OCI-LY7 (cell line): ENCODE measurements around the gene CDHR2. TPM values are rescaled to one million over a fixed set of nuclear protein-coding genes. Genes with fewer than 3 reads are reported as not detected.
"Not testable (repeated sequence)": the region's sequence is repeated elsewhere in the genome, so short reads cannot be mapped to it uniquely, and the experiment has no call there.

ENCODE experiments used
- BruUV-seq: library from RNA; stranded (reverse); fragments of 400-500 nt; replicated peaks from 2 replicates; lab custom pipeline; 2021; lab: Mats Ljungman, UMichigan
- CTCF ChIA-PET: fragments of 300-600 bp; sonication (Branson Sonifier 250); formaldehyde crosslinking; loops from one replicate; lab custom pipeline; 2022; ENCODE audit warnings: antibody characterized with exemption; ENCODE audit not compliant: unreplicated experiment; lab: Charles Lee
- POLR2A ChIA-PET: fragments of 300-600 bp; sonication (Branson Sonifier 250); formaldehyde crosslinking; loops from one replicate; lab custom pipeline; 2022; ENCODE audit warnings: antibody characterized with exemption; lab: Charles Lee
- DNase-seq: peaks from one replicate; pipeline ENCODE4 v3.0.0-alpha.2; 2015; ENCODE audit warnings: low spot score
- H2AFZ ChIP-seq: fragments of 200-600 bp; sonication (generic), shearing (Covaris generic); 2 replicates; pipeline ENCODE4 v1.6.1; 2014; ENCODE audit warnings: mild to moderate bottlenecking, antibody characterized with exemption, low read length, moderate library complexity
- H3K27ac ChIP-seq: fragments of 200-600 bp; sonication (generic); 2 replicates; pipeline ENCODE4 v1.5.1; 2014; ENCODE audit warnings: mixed run types, low read depth, mild to moderate bottlenecking, moderate library complexity, low read length, inconsistent platforms; ENCODE audit not compliant: poor library complexity, severe bottlenecking
- H3K36me3 ChIP-seq: fragments of 200-600 bp; sonication (generic); 2 replicates; pipeline ENCODE4 v1.6.1; 2014; ENCODE audit warnings: mild to moderate bottlenecking, antibody characterized with exemption, low read length, moderate library complexity, mixed read lengths; ENCODE audit not compliant: insufficient read depth
- H3K4me1 ChIP-seq: fragments of 200-600 bp; sonication (generic); 2 replicates; pipeline ENCODE4 v1.5.1; 2014; ENCODE audit warnings: mild to moderate bottlenecking, low read length; ENCODE audit not compliant: insufficient read depth, poor library complexity, severe bottlenecking
- H3K4me2 ChIP-seq: fragments of 200-600 bp; sonication (generic); 2 replicates; pipeline ENCODE4 v1.6.1; 2014; ENCODE audit warnings: mild to moderate bottlenecking, low read length
- H3K4me3 ChIP-seq: fragments of 200-600 bp; sonication (generic); 2 replicates; pipeline ENCODE4 v1.5.1; 2014; ENCODE audit warnings: mild to moderate bottlenecking, low read depth, low read length; ENCODE audit not compliant: poor library complexity, severe bottlenecking
- H3K79me2 ChIP-seq: fragments of 200-600 bp; sonication (generic); 2 replicates; pipeline ENCODE4 v1.6.1; 2016; ENCODE audit warnings: low read depth, mild to moderate bottlenecking, low read length, moderate library complexity, mixed read lengths; ENCODE audit not compliant: insufficient read depth
- H3K9me2 ChIP-seq: fragments of 200-600 bp; sonication (generic); 2 replicates; pipeline ENCODE4 v1.6.1; 2016; ENCODE audit warnings: mild to moderate bottlenecking, low read length, mixed read lengths; ENCODE audit not compliant: insufficient read depth
- H3K9me3 ChIP-seq: fragments of 200-600 bp; sonication (generic); 2 replicates; pipeline ENCODE4 v1.6.1; 2014; ENCODE audit warnings: mild to moderate bottlenecking, mixed run types, low read length, mixed read lengths
- H4K20me1 ChIP-seq: fragments of 200-600 bp; sonication (generic); 2 replicates; pipeline ENCODE4 v1.6.1; 2014; ENCODE audit warnings: mild to moderate bottlenecking, antibody characterized with exemption, low read length, moderate library complexity, mixed read lengths; ENCODE audit not compliant: insufficient read depth
- EZH2phosphoT487 ChIP-seq: fragments of 200-600 bp; sonication (generic); IDR thresholded peaks from 2 replicates; pipeline ENCODE4 v1.6.1; 2018; ENCODE audit warnings: low read depth, borderline replicate concordance, mild to moderate bottlenecking, mixed run types, antibody characterized with exemption, low read length, moderate library complexity, mixed read lengths
- intact Hi-C: fragments of 100-400 bp; cut with micrococcal nuclease; formaldehyde crosslinking; loops from one replicate; pipeline ENCODE4 v1.10.0; 2022; ENCODE audit not compliant: unreplicated experiment
- total RNA-seq, 2 experiments: library from RNA; depleted of rRNA in 1 of 2; stranded (reverse); fragments of >200 nt in 1 of 2; shearing (Covaris generic) in 1 of 2; gene quantifications; 2 replicates each; pipeline ENCODE4 v1.2.3, GENCODE V29; 2014 to 2022
- TF ChIP-seq, protein P1 (sequence below): fragments of 200-600 bp; sonication (generic); conservative IDR thresholded peaks from 2 replicates; pipeline ENCODE4 v1.5.1; 2014; ENCODE audit warnings: mild to moderate bottlenecking, antibody characterized with exemption, low read length, moderate library complexity, mixed read lengths

Gene CDHR2
- total RNA-seq, 2 experiments from 2014 or later: 0.25 to 3.8 TPM

DNA sequence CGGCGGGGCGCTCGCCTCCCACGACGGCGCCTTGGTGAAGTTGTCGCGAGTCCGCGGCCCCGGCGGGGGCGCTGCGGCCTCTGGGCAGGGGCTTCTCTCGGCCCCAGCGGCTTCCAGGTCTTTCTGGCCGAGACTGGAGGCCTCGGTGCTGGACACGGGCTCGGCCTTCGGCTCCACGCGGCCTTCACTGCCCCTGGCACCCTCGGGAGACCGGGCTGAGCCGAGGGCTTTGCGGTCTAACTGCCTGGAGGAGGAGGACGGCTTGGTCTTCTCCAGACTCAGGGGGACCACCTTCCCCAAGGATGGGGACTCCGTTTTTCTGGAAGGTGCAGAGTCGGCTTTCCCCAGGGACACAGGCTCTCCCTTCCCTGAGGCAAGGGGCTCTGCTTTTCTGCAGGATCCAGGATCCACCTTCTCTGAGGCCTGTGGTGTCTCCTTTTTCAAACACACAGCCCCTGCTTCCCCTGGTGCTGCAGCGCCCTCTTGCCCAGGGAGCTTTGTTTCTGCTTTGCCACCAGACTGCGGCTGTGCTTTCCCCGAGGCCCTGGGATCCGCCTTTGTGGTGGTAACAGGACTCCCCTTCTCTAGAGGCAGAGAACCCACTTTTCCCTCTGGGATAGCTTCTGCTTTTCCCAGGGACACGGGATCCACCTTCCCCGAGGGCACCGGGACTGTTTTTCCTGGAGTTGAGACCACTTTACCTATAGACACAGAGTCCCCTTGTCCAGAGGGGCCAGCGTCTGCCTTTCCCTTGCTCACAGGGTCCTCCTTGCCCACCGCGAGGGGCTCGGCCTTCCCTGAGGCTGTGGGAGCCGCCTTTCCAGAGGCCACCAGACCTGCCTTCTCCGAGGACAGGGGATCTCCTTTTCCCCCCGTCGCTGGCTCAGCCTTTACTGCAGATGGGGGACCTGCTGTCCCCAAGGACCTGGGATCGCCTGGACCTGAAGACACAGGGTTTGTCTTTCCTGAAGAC is 48.6 kb downstream of the CDHR2 start:
- no peak overlapping the region for H3K4me3 ChIP-seq
- no peaks in the 10 kb centered on the region for H3K9me2 ChIP-seq
- ChIA-PET CTCF (no interaction called here), POLR2A (no interaction called here)
- H3K27ac ChIP-seq: no peak overlapping the region
- TF ChIP-seq EZH2phosphoT487: no peak
- TF ChIP-seq, protein P1, sequence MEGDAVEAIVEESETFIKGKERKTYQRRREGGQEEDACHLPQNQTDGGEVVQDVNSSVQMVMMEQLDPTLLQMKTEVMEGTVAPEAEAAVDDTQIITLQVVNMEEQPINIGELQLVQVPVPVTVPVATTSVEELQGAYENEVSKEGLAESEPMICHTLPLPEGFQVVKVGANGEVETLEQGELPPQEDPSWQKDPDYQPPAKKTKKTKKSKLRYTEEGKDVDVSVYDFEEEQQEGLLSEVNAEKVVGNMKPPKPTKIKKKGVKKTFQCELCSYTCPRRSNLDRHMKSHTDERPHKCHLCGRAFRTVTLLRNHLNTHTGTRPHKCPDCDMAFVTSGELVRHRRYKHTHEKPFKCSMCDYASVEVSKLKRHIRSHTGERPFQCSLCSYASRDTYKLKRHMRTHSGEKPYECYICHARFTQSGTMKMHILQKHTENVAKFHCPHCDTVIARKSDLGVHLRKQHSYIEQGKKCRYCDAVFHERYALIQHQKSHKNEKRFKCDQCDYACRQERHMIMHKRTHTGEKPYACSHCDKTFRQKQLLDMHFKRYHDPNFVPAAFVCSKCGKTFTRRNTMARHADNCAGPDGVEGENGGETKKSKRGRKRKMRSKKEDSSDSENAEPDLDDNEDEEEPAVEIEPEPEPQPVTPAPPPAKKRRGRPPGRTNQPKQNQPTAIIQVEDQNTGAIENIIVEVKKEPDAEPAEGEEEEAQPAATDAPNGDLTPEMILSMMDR: no peak
- no peaks in the 10 kb centered on the region for H3K4me1 ChIP-seq
- BruUV-seq: no TSS peak
- H3K9me3 ChIP-seq: no peaks in the 10 kb centered on the region
- H4K20me1 ChIP-seq: no peaks in the 10 kb centered on the region; the same call in 1 of the 2 replicates
- H3K4me2 ChIP-seq: no peak overlapping the region
- no peaks in the 10 kb centered on the region for H3K79me2 ChIP-seq
- no peak overlapping the region for H2AFZ ChIP-seq
- DNase-seq: no peak
- no peaks in the 10 kb centered on the region for H3K36me3 ChIP-seq
- intact Hi-C loops: no loop called here

GRCh38 chr5:176599749-176600430 is 50.7 kb downstream of the CDHR2 start:
- POLR2A ChIA-PET, H3K27ac ChIP-seq, H3K4me2 ChIP-seq, H3K4me1 ChIP-seq, intact Hi-C loops, CTCF ChIA-PET, H3K9me2 ChIP-seq, DNase-seq, H3K79me2 ChIP-seq, H4K20me1 ChIP-seq, BruUV-seq, H3K36me3 ChIP-seq, H3K4me3 ChIP-seq, H3K9me3 ChIP-seq, H2AFZ ChIP-seq: not testable (repeated sequence)

GRCh38 chr5:176601901-176602482 is 52.9 kb downstream of the CDHR2 start:
- no peak for TF ChIP-seq EZH2phosphoT487
- TF ChIP-seq, protein P1: no peak

More at GRCh38 chr5:176601901-176602482, 52.9 kb downstream of the CDHR2 start:
- intact Hi-C loops: no loop called here
- H3K9me3 ChIP-seq: no peaks in the 10 kb centered on the region
- H3K4me1 ChIP-seq: no peaks in the 10 kb centered on the region
- H2AFZ ChIP-seq: no peak overlapping the region
- DNase-seq: no peak
- H3K27ac ChIP-seq: no peak overlapping the region
- no peak overlapping the region for H3K4me3 ChIP-seq
- no peaks in the 10 kb centered on the region for H3K9me2 ChIP-seq
- no TSS peak for BruUV-seq
- no peaks in the 10 kb centered on the region for H3K79me2 ChIP-seq
- POLR2A ChIA-PET: interaction anchor here (0.9 kb wide), 1 partner anchor 23 kb away, joined by 4 read pairs; no protein-coding TSS in a partner anchor
- no peaks in the 10 kb centered on the region for H4K20me1 ChIP-seq
- H3K36me3 ChIP-seq: no peaks in the 10 kb centered on the region
- CTCF ChIA-PET: no interaction called here
- no peak overlapping the region for H3K4me2 ChIP-seq
